Measurements from ENCODE around the gene HRH1. TPM values are rescaled to one million over a fixed set of nuclear protein-coding genes. Genes with fewer than 3 reads are reported as not detected.

Gene HRH1
- total and polyA plus RNA-seq, 2 experiments from 2014 or later = not detected

DNA sequence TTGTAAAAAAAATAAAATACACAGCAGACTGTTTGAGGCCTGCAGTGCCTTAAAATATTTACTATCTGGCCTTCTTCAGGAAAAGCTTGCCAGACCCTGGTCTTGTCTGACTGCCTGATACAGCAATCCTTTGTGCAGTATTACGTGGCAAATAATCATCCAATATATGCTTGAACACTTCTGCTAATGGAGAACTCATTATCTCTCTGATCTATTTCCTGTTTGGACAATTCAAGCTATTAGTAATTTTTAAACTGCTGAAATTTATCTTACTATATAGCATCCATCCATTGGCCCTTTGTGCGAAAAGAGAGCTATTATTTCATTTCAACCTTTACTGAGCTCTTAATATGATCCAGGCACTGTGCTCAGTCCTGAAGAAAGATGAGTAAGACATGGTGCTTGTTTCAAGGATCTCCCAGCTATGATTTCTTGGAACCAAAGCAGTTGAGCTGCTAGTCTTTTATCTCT lies 133.8 kb downstream of the HRH1 start (continued):
- TF ChIP-seq, protein P1, sequence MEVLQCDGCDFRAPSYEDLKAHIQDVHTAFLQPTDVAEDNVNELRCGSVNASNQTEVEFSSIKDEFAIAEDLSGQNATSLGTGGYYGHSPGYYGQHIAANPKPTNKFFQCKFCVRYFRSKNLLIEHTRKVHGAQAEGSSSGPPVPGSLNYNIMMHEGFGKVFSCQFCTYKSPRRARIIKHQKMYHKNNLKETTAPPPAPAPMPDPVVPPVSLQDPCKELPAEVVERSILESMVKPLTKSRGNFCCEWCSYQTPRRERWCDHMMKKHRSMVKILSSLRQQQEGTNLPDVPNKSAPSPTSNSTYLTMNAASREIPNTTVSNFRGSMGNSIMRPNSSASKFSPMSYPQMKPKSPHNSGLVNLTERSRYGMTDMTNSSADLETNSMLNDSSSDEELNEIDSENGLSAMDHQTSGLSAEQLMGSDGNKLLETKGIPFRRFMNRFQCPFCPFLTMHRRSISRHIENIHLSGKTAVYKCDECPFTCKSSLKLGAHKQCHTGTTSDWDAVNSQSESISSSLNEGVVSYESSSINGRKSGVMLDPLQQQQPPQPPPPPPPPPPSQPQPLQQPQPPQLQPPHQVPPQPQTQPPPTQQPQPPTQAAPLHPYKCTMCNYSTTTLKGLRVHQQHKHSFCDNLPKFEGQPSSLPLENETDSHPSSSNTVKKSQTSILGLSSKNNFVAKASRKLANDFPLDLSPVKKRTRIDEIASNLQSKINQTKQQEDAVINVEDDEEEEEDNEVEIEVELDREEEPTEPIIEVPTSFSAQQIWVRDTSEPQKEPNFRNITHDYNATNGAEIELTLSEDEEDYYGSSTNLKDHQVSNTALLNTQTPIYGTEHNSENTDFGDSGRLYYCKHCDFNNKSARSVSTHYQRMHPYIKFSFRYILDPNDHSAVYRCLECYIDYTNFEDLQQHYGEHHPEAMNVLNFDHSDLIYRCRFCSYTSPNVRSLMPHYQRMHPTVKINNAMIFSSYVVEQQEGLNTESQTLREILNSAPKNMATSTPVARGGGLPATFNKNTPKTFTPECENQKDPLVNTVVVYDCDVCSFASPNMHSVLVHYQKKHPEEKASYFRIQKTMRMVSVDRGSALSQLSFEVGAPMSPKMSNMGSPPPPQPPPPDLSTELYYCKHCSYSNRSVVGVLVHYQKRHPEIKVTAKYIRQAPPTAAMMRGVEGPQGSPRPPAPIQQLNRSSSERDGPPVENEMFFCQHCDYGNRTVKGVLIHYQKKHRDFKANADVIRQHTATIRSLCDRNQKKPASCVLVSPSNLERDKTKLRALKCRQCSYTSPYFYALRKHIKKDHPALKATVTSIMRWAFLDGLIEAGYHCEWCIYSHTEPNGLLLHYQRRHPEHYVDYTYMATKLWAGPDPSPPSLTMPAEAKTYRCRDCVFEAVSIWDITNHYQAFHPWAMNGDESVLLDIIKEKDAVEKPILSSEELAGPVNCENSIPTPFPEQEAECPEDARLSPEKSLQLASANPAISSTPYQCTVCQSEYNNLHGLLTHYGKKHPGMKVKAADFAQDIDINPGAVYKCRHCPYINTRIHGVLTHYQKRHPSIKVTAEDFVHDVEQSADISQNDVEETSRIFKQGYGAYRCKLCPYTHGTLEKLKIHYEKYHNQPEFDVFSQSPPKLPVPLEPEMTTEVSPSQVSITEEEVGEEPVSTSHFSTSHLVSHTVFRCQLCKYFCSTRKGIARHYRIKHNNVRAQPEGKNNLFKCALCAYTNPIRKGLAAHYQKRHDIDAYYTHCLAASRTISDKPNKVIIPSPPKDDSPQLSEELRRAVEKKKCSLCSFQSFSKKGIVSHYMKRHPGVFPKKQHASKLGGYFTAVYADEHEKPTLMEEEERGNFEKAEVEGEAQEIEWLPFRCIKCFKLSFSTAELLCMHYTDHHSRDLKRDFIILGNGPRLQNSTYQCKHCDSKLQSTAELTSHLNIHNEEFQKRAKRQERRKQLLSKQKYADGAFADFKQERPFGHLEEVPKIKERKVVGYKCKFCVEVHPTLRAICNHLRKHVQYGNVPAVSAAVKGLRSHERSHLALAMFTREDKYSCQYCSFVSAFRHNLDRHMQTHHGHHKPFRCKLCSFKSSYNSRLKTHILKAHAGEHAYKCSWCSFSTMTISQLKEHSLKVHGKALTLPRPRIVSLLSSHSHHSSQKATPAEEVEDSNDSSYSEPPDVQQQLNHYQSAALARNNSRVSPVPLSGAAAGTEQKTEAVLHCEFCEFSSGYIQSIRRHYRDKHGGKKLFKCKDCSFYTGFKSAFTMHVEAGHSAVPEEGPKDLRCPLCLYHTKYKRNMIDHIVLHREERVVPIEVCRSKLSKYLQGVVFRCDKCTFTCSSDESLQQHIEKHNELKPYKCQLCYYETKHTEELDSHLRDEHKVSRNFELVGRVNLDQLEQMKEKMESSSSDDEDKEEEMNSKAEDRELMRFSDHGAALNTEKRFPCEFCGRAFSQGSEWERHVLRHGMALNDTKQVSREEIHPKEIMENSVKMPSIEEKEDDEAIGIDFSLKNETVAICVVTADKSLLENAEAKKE (CRISPR knock-in tag; IDR thresholded peaks at IDR 0.05) = no peak
- TF ChIP-seq, protein P2, sequence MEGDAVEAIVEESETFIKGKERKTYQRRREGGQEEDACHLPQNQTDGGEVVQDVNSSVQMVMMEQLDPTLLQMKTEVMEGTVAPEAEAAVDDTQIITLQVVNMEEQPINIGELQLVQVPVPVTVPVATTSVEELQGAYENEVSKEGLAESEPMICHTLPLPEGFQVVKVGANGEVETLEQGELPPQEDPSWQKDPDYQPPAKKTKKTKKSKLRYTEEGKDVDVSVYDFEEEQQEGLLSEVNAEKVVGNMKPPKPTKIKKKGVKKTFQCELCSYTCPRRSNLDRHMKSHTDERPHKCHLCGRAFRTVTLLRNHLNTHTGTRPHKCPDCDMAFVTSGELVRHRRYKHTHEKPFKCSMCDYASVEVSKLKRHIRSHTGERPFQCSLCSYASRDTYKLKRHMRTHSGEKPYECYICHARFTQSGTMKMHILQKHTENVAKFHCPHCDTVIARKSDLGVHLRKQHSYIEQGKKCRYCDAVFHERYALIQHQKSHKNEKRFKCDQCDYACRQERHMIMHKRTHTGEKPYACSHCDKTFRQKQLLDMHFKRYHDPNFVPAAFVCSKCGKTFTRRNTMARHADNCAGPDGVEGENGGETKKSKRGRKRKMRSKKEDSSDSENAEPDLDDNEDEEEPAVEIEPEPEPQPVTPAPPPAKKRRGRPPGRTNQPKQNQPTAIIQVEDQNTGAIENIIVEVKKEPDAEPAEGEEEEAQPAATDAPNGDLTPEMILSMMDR (conservative IDR thresholded peaks at IDR 0.05; ENCODE audit: low read depth in 2 of 2) = no peak

DNA sequence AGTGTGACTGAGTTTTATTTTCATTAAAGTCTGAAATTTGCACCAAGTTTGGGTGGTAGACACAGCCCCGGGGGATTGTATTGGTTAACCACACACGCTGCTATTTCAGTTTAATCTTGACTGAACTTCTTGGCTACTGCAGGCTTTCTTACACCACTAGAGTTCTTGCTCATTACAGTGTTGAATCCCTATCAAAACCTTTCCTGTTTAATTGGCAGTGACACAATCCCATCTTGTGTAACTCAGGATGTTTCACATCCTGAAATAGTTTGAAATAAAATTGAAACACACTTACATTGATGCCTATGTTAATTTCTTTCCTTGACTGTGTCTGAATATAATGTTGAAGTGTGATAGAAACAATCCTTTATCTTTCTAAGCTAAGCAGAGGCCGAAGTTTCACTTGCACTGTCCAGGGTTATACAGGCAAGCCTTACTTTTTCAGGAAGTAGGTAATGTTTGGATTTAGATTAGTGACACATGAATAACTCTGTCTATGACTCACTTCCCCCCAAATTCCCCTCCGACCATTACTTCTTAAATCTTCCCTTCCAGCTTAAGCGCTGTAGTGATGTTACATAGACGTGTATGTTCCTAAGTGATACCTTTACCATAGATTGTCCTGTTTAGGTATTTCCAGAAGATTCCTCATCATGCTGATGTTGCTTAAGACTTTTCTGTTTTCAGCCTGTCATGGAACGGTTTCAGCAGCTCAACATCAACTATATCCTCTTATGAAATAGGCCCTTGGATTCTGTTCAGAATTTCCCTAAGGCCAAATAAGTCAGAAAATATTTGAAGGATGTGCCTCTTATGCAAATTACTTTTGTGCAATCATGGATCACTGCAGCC lies 134.7 kb downstream of the HRH1 start:
- H3K79me2 ChIP-seq (replicated peaks; ENCODE audit: insufficient read depth) = no peaks in the 10 kb centered on the region
- no peaks in the 10 kb centered on the region for H3K9me2 ChIP-seq (ENCODE audit: insufficient read depth)
- H3K27me3 ChIP-seq (ENCODE audit: insufficient read depth) = no peaks in the 10 kb centered on the region
- H3K4me2 ChIP-seq = no peak overlapping the region
- no peak overlapping the region for H3K4me3 ChIP-seq
- no peaks in the 10 kb centered on the region for H3F3A ChIP-seq (replicated peaks; ENCODE audit: low read depth)
- H2AFZ ChIP-seq = no peak overlapping the region
- H4K20me1 ChIP-seq (replicated peaks; ENCODE audit: insufficient read depth) = no peaks in the 10 kb centered on the region; the same call in 1 of the 2 replicates
- no peaks in the 10 kb centered on the region for H3K27me3 Mint-ChIP-seq (ENCODE audit: insufficient read depth, low read depth, poor library complexity)
- no peak overlapping the region for H3K4me3 Mint-ChIP-seq
- no peak overlapping the region for H3K27ac Mint-ChIP-seq
- no peaks in the 10 kb centered on the region for H3K36me3 Mint-ChIP-seq (ENCODE audit: low read depth)
- H3K36me3 ChIP-seq (ENCODE audit: insufficient read depth) = no peaks in the 10 kb centered on the region
- H3K27ac ChIP-seq (ENCODE audit: low read depth) = no peak overlapping the region
- ATAC-seq = no peak
- no peaks in the 10 kb centered on the region for H3K9me3 Mint-ChIP-seq
- H3K4me1 Mint-ChIP-seq = no peaks in the 10 kb centered on the region
- no peak for DNase-seq (ENCODE audit: low spot score)
- H3K4me1 ChIP-seq (ENCODE audit: insufficient read depth) = no peaks in the 10 kb centered on the region
- TF ChIP-seq STAT1 (IDR thresholded peaks at IDR 0.05; ENCODE audit: unreplicated experiment) = no peak
- TF ChIP-seq EZH2 (IDR thresholded peaks at IDR 0.05; ENCODE audit: low read depth, unreplicated experiment) = no peak
- no peak for TF ChIP-seq EZH2phosphoT487 (IDR thresholded peaks at IDR 0.05; ENCODE audit: unreplicated experiment)
- TF ChIP-seq JUNB (IDR thresholded peaks at IDR 0.05; ENCODE audit: unreplicated experiment) = no peak
- TF ChIP-seq ZNF114 (CRISPR knock-in tag; IDR thresholded peaks at IDR 0.05) = no peak
- TF ChIP-seq, protein P2 (conservative IDR thresholded peaks at IDR 0.05; ENCODE audit: low read depth in 2 of 2) = no peak
- no peak for TF ChIP-seq NANOG (IDR thresholded peaks at IDR 0.05; ENCODE audit: borderline replicate concordance)
